GM19468 (cell line): ENCODE results near the gene GALR1.

Experiments used
- ATAC-seq: cut with Tn5 transposase; IDR thresholded peaks from one replicate; pipeline ENCODE4 v1.9.1; 2021; ENCODE audit warnings: mild to moderate bottlenecking, moderate library complexity, moderate number of reproducible peaks; ENCODE audit not compliant: unreplicated experiment; ENCODE audit errors: extremely low read depth

The GALR1 gene

GRCh38 chr18:77314952-77315351, 65.3 kb downstream of the GALR1 start:
- no peak for ATAC-seq

GRCh38 chr18:77316008-77316407, 66.4 kb downstream of the GALR1 start:
- ATAC-seq = no peak

GRCh38 chr18:77316641-77317040, 67.0 kb downstream of the GALR1 start:
- ATAC-seq = no peak

GRCh38 chr18:77320971-77321559, 71.4 kb downstream of the GALR1 start:
- ATAC-seq = no peak

GRCh38 chr18:77321823-77322805, 72.5 kb downstream of the GALR1 start:
- no peak for ATAC-seq

GRCh38 chr18:77323640-77324299, 74.1 kb downstream of the GALR1 start:
- ATAC-seq = no peak
